HG03108 (cell line): ENCODE data around the gene FIBCD1.
A peak's percentile ranks its signal among the peaks of the same experiment; 100 is the strongest.

Source experiments
- ATAC-seq: cut with Tn5 transposase; IDR thresholded peaks from one replicate; pipeline ENCODE4 v1.9.1; 2021; ENCODE audit warnings: moderate library complexity; ENCODE audit not compliant: unreplicated experiment

Gene FIBCD1

DNA sequence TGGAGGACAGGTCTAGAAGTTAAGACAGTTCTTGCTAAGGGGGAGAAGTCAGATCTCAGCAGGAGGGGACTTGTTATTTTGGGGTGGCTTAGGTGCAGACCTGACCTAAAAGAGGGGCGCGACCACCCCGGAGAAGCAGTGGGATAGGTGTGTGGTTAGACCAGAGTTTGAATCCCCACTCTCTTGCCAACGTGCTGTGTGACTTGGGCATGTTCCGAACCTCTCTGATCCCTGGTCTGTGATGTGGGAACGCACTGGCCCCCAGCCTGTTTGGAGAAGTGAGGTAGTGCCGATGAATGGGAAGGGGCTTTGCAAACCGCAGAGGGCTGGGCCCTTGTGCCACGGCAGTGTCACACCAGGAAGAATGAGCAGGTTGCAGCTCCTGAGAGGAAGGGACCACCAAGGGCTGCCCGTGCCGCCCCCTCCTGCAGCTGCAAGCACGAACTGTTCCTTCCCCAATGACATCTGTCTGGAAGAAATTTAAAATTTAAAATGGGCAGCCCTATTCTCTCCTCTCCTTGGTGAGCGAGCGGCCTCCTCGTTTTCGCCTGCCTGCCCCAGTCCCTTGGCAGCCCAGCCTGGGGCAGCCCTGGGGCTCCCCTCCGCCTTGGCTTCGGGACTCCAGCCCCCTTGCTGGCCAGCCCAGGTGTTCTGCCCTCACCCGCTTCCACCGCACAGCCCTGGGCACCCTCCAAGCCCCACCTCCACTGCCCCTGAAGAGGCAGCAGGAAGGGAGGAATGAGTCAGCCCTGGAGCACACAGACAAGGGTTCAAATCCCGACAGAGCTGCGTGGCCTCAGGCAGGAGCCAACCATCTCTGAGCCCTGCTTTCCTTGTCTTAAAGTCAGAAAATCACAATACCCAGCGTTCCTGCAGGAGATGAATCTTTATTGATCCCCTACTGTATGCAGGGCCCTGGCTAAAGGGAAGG, 1.6 kb downstream of the FIBCD1 start:
- ATAC-seq = no peak

DNA sequence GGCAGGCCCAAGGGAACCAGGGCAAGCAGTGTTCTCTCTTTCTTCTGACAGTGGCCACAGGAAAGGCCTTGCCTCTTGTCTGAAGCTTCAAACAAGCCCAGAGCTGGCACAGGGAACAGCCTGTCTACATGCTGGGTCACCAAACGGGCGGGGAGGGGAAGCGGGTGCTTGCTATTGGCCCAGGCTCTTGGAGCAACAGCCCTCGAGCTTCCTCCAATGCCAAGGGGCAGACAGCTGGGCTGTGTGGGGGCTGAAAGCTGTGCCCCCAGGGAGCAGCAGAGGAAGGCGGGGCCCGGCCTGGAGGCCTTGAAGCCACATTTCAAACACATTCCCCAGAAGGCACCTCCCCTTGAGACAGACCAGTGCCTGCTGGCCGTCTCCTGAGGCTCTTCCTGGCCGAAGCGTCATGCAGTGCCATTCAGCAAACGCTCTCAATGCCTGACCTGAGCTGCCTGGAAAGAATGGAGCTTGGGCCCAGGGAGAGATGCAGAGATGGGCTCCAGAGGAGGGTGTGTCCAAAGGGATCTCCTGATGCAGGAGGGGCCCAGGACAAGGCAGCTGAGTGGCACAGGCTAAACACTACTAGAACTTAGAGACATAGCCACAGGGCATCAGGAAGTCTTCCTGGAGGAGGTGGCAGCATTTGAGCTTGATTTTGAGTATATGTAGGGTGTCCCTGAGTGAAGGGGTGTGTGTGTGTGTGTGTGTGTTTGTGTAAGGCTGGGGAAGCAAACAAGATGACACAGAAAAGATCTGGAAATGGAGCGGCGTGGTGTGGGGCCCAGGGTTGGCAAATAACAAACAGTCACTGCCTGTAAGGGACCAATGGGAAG, 2.5 kb downstream of the FIBCD1 start:
- ATAC-seq = no peak

DNA sequence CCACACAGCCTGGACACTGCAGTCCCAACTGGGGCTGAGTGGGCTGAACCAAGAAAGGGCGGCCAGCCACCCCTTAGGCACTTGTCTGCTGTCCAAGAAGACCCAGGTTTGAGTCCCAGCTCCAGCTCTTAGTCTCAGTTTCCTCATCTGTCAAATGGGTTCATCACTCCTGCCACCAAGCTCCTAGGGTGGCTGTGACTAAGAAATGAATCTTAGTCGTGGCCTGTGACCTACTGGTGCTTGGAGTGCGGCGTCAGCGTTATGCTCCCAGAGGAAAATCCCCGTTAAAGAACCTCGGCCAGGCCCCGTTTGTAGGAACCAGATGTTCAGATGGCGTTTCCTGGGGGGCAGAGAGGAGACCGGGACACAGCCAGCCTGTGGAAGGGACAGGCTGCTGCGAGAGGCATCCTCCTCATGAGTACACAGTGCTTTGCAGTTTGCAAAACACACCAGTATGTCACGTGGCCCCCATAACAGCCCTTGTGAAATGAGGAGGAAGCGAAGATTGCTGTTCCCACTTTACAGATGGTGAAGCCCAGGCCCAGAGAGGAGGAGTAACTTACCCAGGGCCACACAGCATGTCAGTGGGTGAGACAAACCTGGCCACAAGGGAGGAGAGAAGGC, 3.3 kb downstream of the FIBCD1 start:
- ATAC-seq = no peak

DNA sequence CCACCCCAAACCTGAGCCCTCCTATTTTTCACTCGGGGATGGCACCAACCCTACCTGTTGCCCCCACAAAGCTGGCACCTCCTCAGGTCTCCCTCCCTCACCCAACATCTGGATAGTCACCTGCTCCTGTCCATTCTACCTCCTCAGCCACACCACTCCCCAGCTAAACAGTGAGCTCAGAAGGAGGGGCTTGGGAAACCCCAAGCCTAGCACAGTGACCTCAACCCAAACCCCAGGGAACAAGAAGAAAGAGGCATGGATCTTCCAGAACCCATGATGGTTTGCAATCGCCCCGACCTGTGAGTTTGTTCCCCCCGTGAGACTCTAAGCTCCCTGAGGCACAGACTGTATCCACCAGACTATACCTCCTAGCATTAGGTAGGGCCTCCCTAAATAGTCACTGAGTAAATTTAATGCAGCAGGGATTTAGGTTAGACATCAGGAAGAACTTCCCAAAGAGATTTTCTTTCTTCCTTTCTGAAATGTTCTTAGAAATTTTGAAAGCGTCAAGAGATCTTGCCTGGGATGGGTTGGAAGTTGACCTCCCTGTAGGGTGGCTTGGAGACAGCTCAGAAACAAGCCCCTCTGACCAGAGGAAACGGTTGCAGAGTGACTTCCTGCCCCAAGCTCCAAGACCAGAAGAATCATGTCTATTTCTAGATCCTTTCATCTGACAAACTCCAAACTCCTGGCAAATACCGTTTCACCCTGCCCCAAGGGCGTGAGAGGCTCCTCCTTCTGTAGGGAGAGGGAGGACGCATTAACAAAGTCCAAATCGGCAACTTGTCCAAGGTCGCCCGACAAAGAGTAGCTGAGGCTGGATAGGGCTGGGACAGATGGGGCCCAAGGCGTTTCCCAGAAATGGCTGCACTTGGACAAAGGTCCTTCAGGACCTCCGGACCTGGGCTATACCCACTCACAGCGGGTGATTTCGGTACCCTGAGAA, 4.1 kb downstream of the FIBCD1 start:
- no peak for ATAC-seq

DNA sequence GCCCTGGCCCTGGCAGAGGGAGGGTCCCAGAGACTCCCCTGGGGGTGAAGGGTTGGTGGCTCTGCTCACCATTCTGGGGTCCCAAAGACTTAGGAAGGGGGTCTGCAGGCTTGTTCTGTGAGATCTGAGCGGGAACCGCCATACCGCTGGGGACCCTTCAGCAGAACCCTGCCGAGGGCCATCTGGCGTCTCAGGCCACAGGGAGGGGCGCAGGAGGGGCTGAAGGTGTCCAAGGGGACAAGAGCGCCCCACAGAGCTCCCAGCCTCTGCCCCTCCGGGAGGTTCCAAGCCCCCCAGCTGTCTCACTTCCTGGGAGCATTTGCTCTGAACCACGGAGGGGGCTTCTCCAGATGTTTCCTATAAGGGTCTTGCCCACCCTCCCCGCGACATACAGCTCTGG, 4.8 kb downstream of the FIBCD1 start:
- no peak for ATAC-seq

DNA sequence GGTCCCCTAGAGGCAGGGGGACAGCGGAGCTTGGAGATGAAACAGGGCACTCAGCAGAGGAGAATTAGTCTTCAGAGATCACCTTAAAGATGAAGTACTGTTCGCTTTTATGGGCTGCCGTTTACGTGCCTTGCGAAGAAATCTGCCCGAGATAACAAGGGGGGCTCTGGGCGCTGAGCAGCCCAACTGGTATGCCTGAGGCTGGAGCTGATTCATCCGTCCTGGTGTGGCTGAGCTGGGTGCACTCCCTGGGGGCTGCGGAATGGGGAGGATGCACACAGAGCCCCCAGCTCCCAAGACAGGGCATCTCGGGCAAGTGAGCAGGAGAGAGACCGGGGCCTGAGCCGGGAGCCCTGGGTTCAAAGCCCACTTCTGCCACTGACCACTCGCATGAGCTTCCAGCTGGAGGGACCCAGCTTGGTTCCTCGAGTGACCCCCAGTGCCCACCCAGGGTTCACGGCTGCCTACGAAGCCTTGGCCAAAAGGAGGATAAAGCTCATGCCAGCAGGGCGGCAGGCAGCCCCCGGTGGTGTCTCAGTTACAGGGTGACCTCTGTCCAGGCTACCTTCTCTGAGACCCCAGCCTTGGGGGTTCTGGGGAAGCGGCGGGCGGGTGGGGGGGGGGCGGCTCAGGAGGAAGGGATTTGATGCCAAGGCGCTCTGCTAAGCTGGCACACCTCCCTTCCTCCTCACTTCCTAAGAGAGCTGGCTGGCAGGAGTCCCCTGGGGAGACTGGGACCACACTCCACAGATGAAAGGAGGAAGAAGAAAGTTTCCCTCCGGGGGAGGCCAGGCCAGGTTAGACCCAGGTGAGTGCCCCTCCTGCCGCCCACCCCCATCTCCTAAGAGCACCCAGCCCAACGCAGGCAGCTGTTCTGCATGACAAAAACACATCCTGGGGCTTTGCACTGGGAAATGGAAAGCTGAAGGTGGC, 5.7 kb downstream of the FIBCD1 start:
- no peak for ATAC-seq

DNA sequence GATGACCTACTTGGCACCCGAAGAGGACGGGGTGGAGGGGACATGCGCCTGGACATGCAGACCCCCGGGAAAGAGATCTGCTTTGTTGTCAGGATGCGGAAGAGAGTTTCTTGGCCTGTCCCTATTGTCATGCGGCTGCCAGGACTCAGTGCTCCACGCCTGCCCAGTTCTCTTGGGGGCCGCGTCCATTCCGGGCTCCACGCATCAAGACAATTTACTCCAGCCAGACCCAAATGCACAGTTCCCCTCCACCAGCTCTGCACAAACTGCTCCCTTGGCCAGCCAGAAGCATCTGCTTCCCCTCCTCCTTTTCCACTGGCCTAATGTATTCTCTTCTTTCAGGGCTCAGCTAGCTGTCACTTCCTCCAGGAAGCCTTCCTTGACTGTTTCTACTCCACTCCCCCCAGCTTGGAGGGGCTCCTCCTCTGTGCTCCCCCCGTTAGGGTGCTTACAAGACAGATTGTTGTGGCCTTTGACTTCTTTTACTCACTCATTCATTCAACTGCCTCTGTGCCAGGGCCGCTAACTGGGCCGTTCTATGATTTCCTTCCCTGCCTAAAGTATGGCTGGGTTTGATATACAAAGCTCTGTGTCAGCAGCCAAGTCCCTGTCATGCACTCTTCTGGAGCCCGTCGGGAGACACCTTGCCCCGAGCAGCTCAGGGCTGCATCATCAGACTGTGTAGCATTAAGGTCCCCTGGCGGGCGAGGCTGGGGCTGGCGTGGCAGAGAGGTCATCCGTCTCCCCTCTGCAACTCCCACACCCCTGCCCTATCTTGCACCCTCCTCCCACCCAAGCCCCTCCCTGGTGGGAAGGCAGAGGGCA, 6.6 kb downstream of the FIBCD1 start:
- no peak for ATAC-seq

DNA sequence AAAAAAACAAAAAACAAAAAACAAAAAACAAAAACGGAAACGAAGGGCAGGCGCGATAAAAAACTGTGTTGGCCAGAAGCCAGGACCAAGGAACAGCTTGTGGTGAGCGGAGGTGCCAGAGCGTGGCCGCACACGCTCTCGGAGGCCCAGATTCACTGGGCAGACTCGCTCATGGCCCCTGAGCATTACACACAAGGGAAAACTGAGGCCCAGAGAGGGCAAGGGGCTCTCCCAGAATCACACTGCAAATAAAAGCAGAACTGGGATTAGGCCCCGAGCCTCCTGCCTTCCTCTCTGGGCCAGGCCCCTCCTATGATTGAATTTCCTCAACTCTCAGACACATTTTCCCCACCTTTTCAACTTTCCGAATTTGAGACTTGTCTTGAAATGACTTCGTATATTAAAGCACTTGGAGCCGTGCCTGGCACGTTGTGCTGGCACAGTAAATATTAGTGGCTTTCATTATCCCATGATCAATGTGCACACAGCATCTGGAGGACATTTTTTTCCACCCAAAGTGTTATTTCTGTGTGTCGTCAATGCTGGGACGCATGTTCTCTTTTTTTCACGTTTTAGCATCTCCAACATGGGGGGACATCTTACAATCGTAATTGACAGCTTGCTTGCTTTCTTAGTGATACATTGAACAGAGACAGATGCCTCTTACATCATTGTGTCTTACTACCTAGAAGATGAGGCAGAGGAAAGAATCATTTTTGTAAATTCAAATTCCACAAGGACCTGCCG, 7.4 kb downstream of the FIBCD1 start:
- ATAC-seq = peak; percentile 53

DNA sequence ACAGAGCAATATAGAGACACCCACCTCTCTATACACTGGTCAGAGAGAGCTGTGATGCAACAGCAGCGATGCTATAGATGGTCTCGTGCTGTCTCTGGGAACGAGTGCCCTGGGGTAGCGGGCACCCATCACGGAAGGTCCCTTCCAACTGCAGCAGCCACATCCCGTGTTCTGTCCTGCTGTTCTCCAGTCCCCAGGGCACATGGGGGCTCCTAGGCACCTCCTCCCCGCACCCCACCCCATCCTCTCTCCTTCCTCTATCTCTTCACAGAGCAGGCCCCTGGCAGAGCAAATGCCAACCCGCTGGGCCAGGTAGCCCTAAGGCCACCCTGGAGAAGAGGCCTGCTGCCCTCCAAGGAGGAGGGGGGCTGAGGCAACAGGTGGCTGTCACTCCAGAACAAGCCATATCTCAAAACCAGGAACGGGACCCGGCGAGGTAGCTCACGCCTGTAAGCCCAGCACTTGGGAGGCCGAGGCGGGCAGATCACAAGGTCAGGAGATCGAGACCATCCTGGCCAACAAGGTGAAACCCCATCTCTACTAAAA, 8.2 kb downstream of the FIBCD1 start:
- no peak for ATAC-seq

DNA sequence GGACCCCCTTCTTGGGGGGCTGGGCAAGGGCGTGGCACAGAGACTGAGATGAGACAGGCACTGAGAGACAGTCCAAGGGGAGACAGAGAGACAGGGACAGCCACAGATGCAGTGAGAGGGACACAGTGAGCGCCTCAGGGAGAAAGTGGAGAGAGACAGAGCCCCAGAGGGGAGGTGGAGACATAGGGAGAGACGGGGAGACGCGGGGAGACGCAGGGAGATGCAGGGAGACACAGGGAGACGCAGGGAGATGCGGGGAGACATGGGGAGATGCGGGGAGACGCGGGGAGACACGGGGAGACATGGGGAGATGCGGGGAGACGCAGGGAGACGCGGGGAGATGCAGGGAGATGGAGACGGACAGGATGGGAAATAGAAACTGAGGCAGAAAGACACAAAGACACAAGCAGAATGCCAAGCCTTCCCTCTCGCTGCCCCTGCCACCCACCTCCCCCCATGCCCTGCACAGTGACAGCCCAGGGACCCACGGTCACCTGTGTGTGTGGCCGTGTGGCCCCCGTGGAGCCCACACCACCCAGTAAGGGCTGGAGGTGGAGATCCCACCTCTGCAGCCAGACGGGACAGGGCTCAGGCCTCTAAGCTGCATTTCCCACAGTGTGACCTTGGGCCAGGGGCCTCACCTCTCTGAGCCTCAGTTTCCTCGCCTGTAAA, 8.8 kb downstream of the FIBCD1 start:
- no peak for ATAC-seq

DNA sequence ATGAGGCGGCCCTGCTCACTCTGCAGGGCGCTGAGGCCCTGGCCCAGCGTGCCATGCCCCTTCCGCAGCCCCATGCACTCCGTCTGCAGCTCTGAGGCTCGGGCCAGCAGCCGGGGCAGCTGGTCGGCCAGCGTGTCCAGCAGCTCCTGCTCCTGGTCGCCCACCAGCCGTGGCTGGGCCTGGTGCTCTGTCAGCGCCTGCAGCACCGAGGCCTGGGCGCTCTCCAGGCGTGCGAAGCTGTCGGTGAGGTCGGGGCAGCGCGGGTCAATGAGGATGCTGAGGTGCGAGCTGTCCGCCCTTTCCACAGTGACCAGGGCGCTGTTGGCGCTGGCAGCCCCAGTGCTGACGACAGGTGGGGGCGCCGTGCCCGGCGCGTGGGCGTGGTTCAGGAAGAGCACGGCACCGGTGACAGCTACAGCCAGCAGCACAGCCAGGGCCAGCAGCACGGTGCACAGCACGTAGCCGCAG, 9.4 kb downstream of the FIBCD1 start:
- ATAC-seq = no peak

DNA sequence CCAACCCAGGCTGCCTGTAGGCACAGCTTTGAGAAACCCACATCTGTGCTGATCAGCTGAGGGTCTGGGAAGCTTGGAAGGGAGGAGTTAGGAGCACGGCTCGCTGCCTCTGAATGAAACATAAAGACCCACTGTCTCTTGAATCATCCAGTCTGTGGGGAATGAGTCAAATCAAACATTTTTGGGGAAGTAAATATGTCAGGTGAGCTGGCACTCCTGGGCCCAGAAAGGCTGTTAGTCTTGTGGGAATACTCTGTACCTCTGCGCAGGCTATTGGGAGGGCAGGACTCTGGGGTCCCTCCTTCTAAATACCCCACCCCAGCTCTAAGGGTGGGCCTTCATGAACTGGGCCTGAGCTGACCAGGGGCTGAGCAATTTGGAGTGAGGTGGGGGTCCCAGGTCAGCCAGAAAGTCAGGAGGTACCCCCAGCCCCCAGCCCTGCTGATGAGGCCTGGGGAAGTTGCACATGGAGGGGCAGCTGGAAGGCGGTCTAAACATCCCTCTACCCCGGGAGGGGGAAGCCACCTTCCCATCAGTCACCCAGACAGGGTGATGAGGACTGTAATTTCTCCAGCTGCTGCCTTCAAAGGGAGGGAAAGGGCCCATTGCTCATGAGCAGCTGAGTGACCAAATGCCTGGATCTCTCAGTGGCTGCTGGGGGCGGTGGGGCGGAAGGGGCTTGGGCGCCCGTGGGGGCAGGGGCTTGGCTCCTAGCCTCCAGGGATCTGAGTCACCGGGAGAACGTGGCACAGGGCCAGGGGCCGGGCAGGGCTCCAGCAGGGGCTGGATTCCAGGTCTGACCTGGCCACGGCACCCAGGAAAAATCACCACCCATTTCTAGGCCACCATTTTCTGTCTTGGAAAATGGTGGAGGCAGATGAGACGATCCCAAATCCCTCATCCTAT, 10.8 kb downstream of the FIBCD1 start:
- no peak for ATAC-seq

DNA sequence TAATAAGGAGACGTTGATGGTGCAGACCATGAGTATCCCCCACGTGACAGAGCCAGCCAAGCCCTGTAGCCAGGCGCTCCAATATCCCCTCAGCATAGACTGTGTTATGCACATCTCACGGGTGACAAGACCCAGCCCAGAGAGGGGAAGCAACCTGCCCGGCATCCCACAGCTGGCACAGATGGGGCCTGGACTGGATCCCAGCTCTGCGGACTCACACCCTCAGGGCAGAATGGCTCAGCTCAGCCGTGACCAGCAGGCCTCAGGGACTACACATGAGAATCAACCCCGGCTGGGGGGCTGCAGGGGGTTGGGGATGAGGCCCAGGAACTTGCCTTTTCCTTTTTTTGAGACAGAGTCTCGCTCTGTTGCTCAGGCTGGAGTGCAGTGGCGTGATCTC, 11.7 kb downstream of the FIBCD1 start:
- no peak for ATAC-seq

DNA sequence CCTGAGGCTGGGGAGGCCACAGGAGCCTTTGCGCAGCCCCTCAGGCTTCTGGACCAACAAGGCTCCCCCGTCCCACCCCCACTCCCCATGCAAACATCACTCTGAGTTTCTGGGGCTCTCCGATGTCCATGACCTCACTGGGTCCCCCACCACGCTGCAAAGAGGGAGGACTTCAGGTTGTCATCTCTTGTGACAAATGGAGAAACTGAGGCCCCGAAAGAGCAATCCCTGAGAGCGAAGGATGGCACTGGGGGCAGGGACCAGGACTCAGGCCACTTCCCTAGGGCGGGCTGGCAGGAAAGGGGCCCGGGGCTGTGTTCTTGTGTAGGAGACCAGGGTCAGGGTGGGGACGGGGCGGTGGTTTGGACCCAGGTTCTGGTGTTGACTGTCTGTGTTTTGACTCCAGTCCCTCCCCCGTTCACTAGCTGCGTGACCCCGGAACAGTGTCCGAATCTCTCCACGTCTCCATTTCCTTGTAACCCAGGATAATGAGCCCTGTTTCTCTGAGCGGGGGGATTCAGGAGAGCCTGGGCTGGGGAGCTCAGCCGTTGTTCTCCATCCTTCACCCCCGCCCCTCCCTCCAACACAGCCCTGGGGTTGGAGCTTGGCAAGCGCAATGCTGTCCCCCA, 13.9 kb downstream of the FIBCD1 start:
- ATAC-seq = no peak

DNA sequence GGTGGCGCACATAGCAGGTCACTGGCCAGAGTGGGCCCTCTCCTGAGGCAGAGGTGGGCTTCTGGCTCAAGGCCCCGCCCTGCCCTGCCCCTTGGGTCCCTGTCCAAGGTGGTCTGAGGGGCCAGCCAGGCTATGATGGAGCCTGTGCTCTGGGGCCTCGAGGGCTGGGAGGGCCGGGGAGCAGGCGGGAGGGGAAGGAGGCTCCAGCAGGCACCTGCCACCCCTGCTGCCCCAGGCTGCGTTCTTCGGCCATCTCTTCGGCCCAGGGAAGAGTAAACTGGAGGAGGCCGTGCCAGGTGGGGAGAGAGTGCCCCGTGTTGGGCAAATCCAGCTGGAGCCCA, 14.6 kb downstream of the FIBCD1 start:
- ATAC-seq = no peak
